ENCODE data around the gene TMEM52. TPM values are rescaled to one million over a fixed set of nuclear protein-coding genes. Genes with fewer than 3 reads are reported as not detected.

The TMEM52 gene
- total RNA-seq, 1 donor from 2014 or later: 5.4 TPM

- Mint-ChIP-seq H3K36me3 (ENCODE audit: unreplicated experiment) (no peaks in the 10 kb centered on the region), H3K9me3 (ENCODE audit: unreplicated experiment) (peaks cover 1% of the 10 kb centered on the region), H3K27ac (ENCODE audit: unreplicated experiment) (no peak overlapping the region), H3K4me3 (ENCODE audit: unreplicated experiment) (no peak overlapping the region), H3K4me1 (ENCODE audit: low read depth, unreplicated experiment) (peaks cover 12% of the 10 kb centered on the region), H3K27me3 (ENCODE audit: unreplicated experiment) (peaks cover 5% of the 10 kb centered on the region)
- DNase-seq: no peak
- no peak for TF ChIP-seq CTCF (IDR thresholded peaks at IDR 0.05; ENCODE audit: partially characterized antibody, unreplicated experiment)
Observed at GRCh38 chr1:1898246-1898933, 20.7 kb downstream of the TMEM52 start.

- no peak for DNase-seq
- Mint-ChIP-seq H3K27ac (ENCODE audit: unreplicated experiment) (no peak overlapping the region), H3K4me1 (ENCODE audit: low read depth, unreplicated experiment) (peaks cover 21% of the 10 kb centered on the region), H3K27me3 (ENCODE audit: unreplicated experiment) (peaks cover 12% of the 10 kb centered on the region), H3K4me3 (ENCODE audit: unreplicated experiment) (peak overlapping the region; percentile 30), H3K9me3 (ENCODE audit: unreplicated experiment) (peaks cover 1% of the 10 kb centered on the region), H3K36me3 (ENCODE audit: unreplicated experiment) (no peaks in the 10 kb centered on the region)
- no peak for TF ChIP-seq CTCF (IDR thresholded peaks at IDR 0.05; ENCODE audit: partially characterized antibody, unreplicated experiment)
Observed at GRCh38 chr1:1895456-1896336, 23.4 kb downstream of the TMEM52 start.

- H3K36me3 Mint-ChIP-seq (ENCODE audit: unreplicated experiment): no peaks in the 10 kb centered on the region
- H3K4me3 Mint-ChIP-seq (ENCODE audit: unreplicated experiment): peak overlapping the region; percentile 43
- H3K9me3 Mint-ChIP-seq (ENCODE audit: unreplicated experiment): peaks cover 1% of the 10 kb centered on the region
- peak overlapping the region; percentile 26 for H3K27ac Mint-ChIP-seq (ENCODE audit: unreplicated experiment)
- no peak for TF ChIP-seq CTCF (IDR thresholded peaks at IDR 0.05; ENCODE audit: partially characterized antibody, unreplicated experiment)
- peaks cover 21% of the 10 kb centered on the region for H3K4me1 Mint-ChIP-seq (ENCODE audit: low read depth, unreplicated experiment)
- no peak for DNase-seq
- peaks cover 12% of the 10 kb centered on the region for H3K27me3 Mint-ChIP-seq (ENCODE audit: unreplicated experiment)
Observed at GRCh38 chr1:1895060-1895418, 24.0 kb downstream of the TMEM52 start.

GRCh38 chr1:1894354-1895059 lies 24.6 kb downstream of the TMEM52 start:
- Mint-ChIP-seq H3K27ac (ENCODE audit: unreplicated experiment) (peak overlapping the region; percentile 26), H3K9me3 (ENCODE audit: unreplicated experiment) (peaks cover 3% of the 10 kb centered on the region), H3K4me3 (ENCODE audit: unreplicated experiment) (no peak overlapping the region), H3K36me3 (ENCODE audit: unreplicated experiment) (no peaks in the 10 kb centered on the region), H3K27me3 (ENCODE audit: unreplicated experiment) (peaks cover 14% of the 10 kb centered on the region), H3K4me1 (ENCODE audit: low read depth, unreplicated experiment) (peaks cover 21% of the 10 kb centered on the region)
- no peak for TF ChIP-seq CTCF (IDR thresholded peaks at IDR 0.05; ENCODE audit: partially characterized antibody, unreplicated experiment)
- no peak for DNase-seq

Measured in glutamatergic neuron (in vitro differentiated cells).